ENCODE measurements around the gene TP53I11. TPM values are rescaled to one million over a fixed set of nuclear protein-coding genes. Genes with fewer than 3 reads are reported as not detected.

The TP53I11 gene
- total RNA-seq, 1 donor from 2014 or later: 11.1 TPM

DNA sequence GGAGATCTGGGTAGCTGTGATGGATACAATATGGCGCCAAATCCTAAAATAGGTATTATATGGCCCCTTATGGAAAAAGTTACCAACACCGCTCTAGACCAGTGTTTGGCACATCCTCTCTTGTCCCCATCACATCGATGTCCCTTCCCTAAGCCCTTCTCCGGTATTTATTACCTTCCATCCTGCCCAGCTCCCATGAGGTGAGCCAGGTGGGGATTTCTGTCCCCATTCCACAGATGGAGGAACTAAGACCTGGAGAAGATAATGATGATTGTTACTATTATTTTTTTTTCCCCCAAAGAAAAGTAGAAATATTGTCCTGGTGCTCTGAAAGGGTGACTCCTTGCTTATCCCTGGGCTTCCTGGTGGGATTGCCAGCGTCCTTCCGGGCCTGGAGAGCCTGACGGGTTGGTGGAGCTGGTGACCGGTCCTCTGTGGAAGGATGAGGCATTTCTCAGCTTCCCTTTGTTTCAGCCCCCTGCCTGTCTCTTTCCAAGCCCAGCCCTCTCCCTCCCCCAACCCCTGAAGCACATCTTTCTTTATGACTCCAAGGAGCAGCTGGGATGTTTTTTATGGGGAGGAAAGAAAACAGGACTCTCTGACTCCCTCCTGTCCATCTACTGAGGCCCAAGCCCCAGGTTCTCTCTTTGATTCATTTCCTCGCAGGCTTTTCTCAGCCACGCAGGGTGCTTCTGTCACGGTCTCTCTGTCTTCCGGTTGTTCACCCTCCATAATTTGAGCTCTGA is 65.4 kb downstream of the TP53I11 start:
- DNase-seq: no peak

DNA sequence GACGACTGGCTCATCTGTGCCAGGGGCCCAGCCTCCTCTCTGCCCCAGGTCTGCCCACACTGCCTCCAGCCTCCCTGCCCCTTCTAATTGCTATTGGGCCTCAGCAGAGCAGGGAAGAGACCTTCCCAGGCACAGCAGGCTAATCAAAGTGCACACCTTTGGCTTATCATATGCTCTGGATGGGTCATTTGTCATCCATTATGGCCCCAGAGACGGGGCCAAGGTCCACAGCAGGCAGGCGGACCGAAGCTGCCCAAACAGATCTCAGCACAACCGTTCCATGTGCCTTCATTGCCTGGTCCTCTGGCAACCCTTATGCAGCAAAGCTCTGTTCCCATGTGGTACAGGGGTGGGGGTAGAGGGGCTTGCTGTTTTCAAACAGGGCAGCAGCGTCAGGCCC is 66.6 kb downstream of the TP53I11 start:
- no peak for DNase-seq

DNA sequence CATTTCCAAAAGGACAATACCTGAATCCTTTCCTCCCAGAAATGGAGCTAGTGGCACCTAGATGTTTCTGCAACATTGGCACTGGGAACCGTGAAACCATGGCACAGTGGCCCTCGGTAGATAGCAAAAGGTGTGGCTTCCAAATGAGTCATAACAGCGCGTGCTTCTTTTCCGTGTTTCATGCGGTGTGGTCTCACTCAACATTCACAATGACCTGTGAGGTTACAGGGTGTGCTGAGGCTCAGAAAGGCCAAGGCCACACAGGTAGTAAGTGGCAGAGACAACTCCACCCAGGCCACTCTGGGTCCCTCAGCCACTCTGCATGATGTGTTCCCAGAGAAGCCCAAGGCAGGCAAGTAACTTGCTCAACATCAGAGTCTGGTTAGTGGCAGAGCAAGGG is 67.4 kb downstream of the TP53I11 start:
- DNase-seq: no peak

Other genes with a start within 250 kb of the TP53I11 start
- gene TSPAN18, start 223.9 kb downstream of the TP53I11 start, total RNA-seq: 17.0 TPM
- gene PRDM11, start 195.8 kb upstream of the TP53I11 start, total RNA-seq: 11.0 TPM